GM12873 (cell line): ENCODE results near the gene COL24A1.

Experiments used
- CTCF ChIP-seq: IDR thresholded peaks from 2 replicates; pipeline ENCODE4 v1.5.1; 2012; ENCODE audit warnings: low read depth, mild to moderate bottlenecking, moderate library complexity, low read length, control low read depth; ENCODE audit not compliant: insufficient read depth; ENCODE audit errors: missing control alignments

Gene COL24A1

GRCh38 chr1:85900921-85901320 lies 255.7 kb downstream of the COL24A1 start:
- no peak for TF ChIP-seq CTCF

- no peak for TF ChIP-seq CTCF
Observed at GRCh38 chr1:85898861-85899260, 257.7 kb downstream of the COL24A1 start.

GRCh38 chr1:85894651-85895050 lies 261.9 kb downstream of the COL24A1 start:
- TF ChIP-seq CTCF: peak; percentile 46

GRCh38 chr1:85892366-85892765 lies 264.2 kb downstream of the COL24A1 start:
- TF ChIP-seq CTCF: no peak

GRCh38 chr1:85889870-85890269 lies 266.7 kb downstream of the COL24A1 start:
- TF ChIP-seq CTCF: no peak

GRCh38 chr1:85888921-85889320 lies 267.7 kb downstream of the COL24A1 start:
- TF ChIP-seq CTCF: no peak

- peak; percentile 6 for TF ChIP-seq CTCF
Observed at GRCh38 chr1:85884372-85885035, 272.1 kb downstream of the COL24A1 start.

GRCh38 chr1:85867189-85867588 lies 289.4 kb downstream of the COL24A1 start:
- TF ChIP-seq CTCF: no peak
